Bladder microvascular endothelial cell (primary cell): Measurements from ENCODE around the gene OR4L1. TPM values are rescaled to one million over a fixed set of nuclear protein-coding genes. Genes with fewer than 3 reads are reported as not detected.

Experiments used
- total RNA-seq: library from RNA; depleted of rRNA; stranded (reverse); fragments of >200 nt; gene quantifications from 2 replicates; pipeline ENCODE4 v1.2.3, GENCODE V29; 2014

The OR4L1 gene
- total RNA-seq = not detected in 2 replicates

GRCh38 chr14:20059745-20060144, at the start of gene OR4L1:
TSS of gene OR4L1 (plus strand) at chr14:20060045. CDS start at chr14:20060045, 0 bp downstream.

GRCh38 chr14:20019257-20019865, 40.5 kb upstream of the OR4L1 start, which contains the start of gene OR4K14:
TSS of gene OR4K14 (minus strand) at chr14:20019307. CDS start at chr14:20015193, 4,114 bp downstream.

GRCh38 chr14:20035938-20036337, 23.9 kb upstream of the OR4L1 start, which contains the start of gene OR4K13:
TSS of gene OR4K13 (minus strand) at chr14:20036038. CDS start at chr14:20034758, 1,280 bp downstream.

GRCh38 chr14:20110438-20110837, 50.6 kb downstream of the OR4L1 start, which contains the start of gene OR4K17:
TSS of gene OR4K17 (plus strand) at chr14:20110739. CDS start at chr14:20117500, 6,761 bp downstream.

Other genes starting within 250 kb of the OR4L1 start
- not detected in 2 replicates for gene OR4K2, start 184.9 kb upstream of the OR4L1 start, total RNA-seq
- not detected in 2 replicates for gene OR4K5, start 139.4 kb upstream of the OR4L1 start, total RNA-seq
- gene OR4K1, start 129.1 kb upstream of the OR4L1 start, total RNA-seq = not detected in 2 replicates
- not detected in 2 replicates for gene OR4K15, start 84.5 kb upstream of the OR4L1 start, total RNA-seq
- not detected in 2 replicates for gene OR4Q2, start 57.9 kb upstream of the OR4L1 start, total RNA-seq
- not detected in 2 replicates for gene OR4K14, start 40.7 kb upstream of the OR4L1 start, total RNA-seq
- gene OR4K13, start 24.0 kb upstream of the OR4L1 start, total RNA-seq = not detected in 2 replicates
- gene OR4K17, start 50.7 kb downstream of the OR4L1 start, total RNA-seq = not detected in 2 replicates
- gene OR4N5, start 78.8 kb downstream of the OR4L1 start, total RNA-seq = not detected in 2 replicates
- not detected in 2 replicates for gene OR11G2, start 130.9 kb downstream of the OR4L1 start, total RNA-seq
- gene OR11H6, start 163.7 kb downstream of the OR4L1 start, total RNA-seq = not detected in 2 replicates
- gene OR11H7, start 168.9 kb downstream of the OR4L1 start, total RNA-seq = not detected in 2 replicates
- not detected in 2 replicates for gene OR11H4, start 179.2 kb downstream of the OR4L1 start, total RNA-seq
- gene TTC5, start 245.9 kb downstream of the OR4L1 start, total RNA-seq = 15.1 and 38.6 TPM in 2 replicates